Right renal pelvis (tissue), 4 donors: Measurements from ENCODE around the gene PACS2. TPM values are rescaled to one million over a fixed set of nuclear protein-coding genes. Genes with fewer than 3 reads are reported as not detected.

Experiments used
- DNase-seq, 4 donors: peaks; one replicate each; pipeline ENCODE4 v3.0.0-alpha.2; 2013; ENCODE audit warnings: low read depth in 4 of 4, low spot score in 3 of 4, missing footprints in 1 of 4
- polyA plus RNA-seq, 4 donors: library from polyadenylated mRNA; unstranded; fragments of 120-200 nt; gene quantifications; one replicate each; pipeline ENCODE4 v1.2.1, GENCODE V29; 2013; ENCODE audit not compliant: insufficient read length in 4 of 4

Gene PACS2
- polyA plus RNA-seq, 4 donors, result 59.3 to 72.4 (median 62.6) TPM

DNA sequence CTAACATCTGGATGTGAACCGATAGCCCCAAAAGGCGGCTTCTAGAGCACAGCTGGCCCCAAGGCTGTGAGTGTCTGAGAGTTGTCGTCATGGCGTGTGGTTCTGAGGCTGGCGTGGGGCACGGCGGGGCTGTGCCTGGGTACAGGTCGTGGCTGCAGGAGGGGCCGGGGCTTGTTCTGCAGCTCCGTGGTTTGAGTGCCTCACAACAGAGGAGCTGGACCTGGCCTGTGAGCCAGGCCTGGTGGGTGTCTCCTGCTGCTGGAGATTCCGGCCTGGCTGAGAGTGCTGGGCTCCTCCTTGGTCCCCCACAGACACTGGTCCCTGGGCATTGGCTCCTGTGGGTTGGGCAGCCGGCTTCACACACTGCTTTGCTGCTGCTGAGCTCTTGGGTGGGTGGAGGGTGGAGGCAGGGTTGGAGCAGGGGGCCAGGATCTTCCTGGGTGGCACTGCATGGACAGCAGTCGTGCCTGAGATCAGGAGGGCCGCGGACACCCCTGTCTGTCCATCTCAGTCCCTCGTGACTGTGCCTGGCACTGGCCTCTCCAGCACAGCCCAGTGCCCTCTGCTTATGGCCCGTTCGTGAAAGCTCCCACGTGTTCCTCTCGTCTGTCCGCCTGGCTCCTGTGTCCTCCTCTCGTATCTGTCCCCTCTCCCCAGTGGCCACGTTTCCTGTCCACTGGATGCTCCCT is 52.0 kb downstream of the PACS2 start:
- no peak for DNase-seq

DNA sequence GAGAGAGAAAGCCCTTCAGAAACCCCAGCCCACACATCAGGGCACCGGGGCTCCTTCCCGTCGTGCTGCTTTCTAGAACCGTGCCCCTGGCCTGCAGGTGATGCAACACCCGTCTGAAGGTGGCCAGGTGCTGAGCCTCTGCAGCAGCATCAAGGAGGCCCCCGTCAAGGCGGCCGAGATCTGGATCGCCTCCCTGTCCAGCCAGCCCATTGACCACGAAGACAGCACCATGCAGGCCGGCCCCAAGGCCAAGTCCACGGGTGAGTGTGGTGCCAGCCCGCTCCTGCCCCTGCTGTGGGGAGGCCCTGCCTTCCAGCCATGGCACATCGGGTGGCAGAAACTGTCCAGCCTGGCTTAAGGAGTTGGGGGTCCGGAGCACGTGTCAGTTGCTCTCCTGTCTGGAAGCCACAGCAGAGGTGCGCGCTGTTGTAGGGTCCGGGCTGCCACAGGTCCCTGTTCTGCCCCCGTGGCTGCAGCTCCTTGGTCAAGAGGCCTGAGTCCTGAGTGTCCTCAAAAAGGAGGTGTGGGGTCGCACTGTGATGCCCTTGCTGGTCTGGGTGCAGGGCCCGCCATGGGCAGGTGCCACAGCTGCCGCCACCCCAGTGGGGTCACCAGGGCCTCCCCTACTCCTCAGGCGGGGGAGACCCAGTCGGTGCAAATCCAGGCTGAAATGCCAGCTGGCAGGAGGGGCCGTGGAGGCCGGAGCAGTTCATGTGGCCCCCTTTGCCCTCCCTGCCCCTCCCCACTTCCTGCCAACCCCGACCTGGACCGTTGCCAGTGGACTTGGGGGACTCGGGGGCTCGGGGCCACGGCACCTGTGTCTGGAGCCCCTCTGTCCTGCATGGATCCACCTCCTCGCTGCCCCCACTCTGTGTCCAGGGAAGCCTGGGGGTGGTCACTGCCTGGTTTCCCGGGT is 52.8 kb downstream of the PACS2 start:
- DNase-seq, result no peak

DNA sequence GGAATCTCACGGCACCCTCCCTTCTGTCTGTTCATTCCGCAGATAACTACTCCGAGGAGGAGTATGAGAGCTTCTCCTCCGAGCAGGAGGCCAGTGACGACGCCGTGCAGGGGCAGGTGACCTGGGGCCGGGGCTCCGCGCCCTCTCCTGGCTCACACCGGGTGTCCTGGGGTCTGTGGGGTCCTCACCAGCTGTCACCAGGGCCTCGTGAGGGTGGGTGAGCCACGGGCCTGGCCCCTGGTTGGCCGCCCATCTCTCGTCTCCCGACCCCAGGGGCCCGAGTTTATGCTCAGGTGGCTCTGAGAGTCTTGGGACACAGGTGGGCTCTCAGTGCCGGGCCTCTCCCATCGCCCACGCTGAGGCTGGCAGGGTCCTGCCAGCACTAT is 53.5 kb downstream of the PACS2 start:
- no peak for DNase-seq

DNA sequence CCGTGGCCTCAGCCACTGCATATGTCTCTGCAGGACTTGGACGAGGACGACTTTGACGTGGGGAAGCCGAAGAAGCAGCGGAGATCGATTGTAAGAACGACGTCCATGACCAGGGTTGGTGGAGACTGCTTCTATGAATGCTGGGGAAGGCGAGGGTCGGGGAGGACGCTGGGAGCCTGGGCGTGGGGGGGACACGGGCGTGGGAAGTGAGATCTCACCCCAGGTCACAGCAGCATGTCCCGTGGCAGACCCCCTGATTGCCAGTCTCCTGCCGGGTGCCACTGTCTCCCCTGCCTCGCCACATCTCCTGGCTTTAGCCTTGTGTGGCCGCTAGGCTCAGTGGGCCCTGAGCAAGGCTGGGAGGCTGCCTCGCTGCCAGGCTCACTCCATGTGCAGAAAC is 53.9 kb downstream of the PACS2 start:
- no peak for DNase-seq

DNA sequence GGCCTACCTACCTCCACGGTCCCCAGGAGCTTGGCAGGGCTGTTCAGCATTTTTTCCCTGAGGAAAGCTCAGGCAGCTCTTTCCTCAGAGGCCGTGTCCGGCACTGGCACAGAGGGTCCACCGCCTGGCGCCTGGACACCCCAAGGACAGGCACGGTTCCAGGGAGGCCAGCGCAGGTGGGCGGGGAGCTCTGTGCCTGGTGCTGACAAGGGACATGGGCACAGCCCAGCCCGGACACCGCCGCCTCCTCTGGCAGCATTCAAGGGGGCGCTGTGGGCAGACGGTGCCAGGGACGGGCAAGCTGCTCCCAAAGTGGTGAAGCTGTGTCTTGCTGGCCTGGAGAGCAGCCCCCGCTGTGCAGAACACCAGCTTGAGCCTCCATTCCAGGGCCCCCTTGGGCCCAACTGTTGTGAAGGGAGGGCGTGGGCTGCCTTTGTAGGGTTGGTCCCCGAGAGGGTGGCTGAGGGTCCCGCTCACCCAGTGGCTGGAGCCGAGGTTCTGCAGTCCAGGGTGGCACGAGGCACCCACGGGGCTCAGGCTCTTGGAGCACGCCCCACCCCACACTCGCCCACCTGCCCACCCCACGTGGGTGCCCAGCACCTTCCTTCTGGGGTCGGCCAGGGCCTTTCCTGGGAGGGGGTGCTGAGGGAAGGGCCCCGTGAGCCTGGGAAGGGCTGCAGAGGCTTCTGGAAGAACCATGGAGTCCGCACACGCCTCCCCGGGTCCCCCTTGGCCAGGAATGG is 54.5 kb downstream of the PACS2 start:
- no peak for DNase-seq

DNA sequence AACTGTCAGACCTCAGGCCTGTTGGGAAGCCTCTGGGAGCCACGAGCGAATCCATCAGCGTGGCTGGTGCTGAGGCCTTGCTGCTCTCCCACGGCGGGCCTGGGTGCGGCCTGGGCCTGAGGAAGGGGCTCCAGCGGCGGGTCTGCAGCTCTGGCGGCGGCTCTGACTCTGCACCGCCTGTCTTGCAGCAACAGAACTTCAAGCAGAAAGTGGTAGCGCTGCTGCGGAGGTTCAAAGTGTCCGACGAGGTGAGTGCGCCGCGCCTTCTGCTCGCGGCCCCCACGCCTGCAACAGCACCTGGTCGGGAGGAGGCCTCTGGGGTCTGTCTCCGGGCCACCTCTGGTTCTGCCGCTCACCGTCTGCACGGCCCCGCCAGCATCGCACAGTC is 55.1 kb downstream of the PACS2 start:
- no peak for DNase-seq

DNA sequence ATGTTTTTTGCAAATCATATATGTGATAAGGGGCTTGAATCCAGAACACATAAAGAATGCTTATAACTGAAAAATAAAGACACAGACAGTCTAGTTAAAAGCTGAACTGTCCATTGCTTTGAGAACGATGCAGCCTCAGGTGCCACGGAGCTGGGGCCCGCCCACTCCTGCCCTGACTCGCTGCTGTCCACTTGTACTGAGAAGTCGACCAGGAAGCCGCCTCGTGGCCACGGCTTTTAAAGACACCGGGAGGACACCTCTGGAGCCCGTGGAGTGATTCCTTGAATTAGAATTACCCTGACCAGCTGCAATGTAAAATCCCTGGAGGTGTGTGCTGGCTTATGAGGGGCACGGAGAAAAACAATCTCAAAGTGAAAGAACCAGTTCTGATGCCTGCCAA is 59.8 kb downstream of the PACS2 start:
- DNase-seq, result no peak

DNA sequence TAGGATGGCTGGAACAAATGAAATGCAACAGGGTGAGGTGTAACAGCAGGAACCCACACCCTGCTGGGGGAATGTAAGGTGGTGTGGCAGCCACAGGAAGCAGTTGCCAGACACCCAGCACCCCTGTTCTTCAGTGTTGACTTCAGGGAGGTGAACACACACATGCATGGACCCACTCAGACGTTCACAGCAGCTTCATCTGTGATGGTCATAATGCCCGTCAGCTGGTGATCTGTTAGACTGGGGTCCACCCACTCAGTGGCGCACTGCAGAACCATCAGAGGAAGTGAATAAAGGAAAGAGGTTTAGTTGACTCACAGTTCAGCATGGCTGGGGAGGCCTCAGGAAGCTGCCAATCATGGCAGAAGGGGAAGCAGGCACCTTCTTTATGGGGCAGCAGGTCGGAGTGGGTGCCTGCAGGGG is 61.1 kb downstream of the PACS2 start:
- DNase-seq, result no peak

DNA sequence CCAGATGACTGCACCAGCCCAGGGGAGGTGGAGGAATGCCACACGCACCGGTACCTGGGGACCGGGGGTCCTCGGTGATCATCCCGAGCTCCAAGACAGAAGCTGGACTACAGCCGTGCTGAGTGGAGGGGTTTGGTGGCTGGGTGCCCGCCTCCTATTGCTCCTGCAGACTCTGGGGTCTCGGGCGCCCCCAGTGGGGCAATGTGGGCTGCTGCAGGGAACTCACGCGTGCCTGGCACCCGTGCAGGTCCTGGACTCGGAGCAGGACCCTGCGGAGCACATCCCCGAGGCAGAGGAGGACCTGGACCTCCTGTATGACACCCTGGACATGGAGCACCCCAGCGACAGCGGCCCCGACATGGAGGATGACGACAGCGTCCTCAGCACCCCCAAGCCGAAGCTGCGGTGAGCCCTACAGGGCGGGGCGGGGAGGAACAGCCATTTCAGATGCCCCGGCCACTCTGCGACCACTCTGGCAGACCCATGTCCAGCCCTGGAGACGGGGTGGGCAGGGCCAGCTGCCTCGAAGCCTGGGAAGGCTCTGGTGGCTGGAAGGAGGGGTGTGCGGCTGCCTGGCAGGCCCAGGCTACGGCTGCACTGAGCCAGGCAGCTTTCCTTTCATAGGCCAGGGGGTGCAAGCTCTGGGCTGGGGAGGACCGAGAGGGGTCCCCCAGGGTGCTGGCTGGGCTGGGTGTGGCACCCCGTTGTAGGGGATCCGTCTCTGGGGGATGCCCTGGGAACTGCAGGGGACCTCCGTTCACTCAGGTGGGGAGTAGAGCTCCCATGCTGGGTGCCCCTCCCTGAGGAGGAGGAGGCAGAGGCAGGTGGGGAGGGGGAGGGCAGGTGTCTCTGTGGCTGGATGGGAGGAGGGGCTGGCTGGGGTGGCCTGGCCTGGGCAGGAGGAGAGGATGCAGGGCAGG is 62.2 kb downstream of the PACS2 start:
- no peak for DNase-seq

DNA sequence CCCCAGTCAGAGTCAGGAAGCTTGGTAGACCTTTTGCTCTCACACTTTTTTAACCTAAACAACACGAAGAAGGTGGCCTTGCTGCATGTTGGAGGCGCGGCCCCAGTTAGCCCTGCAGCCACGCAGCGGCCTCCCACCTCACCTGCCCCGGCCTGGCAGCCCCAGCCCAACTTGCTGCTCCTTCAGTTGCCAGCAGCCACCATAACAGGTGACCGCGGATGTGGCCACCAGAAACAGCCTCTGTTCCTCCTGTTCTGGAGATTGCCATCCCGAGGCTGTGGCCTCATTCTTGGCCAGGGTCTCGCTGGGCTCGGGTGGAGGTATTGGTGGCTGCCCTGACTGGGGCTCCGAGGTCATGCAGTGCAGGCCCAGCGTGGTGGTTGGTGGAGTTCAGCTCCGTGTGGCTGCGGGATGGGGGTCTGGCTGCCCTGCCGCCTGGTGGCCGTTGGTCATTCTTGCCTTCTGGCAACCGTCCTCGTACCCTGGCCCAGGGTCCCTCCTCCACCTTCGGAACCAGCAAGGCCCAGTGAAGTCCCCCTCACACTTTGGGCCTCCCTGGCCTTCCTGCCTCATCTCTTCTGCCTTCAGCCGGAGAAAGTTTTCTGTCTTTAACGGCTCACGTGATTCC is 63.1 kb downstream of the PACS2 start:
- DNase-seq, result no peak

DNA sequence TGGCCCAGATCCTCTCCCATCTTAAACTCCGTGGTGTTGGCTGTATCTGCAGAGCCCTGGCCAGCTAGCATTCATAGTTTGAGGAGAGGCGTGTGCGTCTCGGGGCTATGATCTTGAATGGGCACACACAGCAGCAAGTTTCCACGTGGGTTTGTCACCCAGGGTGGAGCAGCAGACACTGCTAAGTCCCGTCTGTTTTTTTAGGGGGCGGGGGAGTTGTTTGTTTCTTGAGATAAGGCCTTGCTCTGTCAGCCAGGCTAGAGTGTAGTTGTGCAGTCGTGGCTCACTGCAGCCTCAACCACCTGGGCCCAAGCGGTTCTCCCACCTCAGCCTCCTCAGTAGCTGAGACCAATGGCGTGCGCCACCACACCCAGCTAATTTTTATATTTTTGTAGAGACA is 63.7 kb downstream of the PACS2 start:
- DNase-seq, result no peak

DNA sequence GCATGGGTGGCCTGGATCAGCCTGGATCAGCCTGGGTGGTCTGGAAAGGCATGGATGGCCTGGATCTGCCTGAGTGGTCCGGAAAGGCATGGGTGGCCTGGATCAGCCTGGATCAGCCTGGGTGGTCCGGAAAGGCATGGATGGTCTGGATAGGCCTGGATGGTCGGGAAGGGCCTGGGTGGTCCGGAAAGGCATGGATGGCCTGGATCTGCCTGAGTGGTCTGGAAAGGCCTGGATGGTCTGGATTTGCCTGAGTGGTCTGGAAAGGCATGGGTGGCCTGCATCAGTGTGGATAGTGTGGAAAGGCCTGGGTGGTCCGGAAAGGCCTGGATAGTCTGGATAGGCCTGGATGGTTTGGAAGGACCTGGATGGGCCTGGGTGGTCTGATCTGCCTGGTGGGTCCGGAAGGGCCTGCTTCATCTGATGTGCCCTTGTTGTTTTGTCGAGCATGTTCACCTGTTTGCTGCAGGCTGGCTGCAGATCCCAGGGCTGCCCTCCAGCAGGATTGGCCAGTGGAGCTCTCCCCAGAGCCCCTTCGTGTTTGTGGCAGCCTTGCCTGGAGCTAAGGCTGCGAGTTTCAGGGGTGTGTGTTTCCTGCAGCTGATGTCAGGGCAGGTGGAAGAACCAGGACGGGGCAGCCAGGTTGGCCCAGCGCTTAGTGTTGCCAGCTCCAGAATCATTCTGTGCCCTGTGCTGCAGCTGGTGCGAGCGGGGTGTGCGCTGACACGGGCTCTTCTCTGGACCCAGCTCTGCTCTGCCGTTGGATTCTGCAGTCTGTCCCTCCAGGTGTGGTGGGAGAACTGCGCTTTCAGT is 64.5 kb downstream of the PACS2 start:
- no peak for DNase-seq

DNA sequence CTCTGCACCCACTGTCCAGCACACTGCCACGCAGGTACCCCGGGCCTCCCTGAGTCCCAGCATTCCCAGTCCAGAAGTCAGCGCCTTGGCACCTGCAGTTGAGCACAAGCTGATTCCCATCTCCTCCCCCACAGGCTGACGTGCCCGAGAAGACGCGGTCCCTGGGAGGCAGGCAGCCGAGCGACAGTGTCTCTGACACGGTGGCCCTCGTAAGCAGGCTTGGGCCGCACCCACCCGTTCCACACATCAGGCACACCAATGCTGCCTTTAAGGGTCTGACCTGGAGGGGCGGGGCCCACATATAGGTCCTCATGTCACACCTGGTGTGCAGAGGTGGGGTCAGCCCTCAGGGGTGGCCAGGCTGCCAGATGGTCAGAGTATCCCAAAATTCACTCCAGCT is 65.4 kb downstream of the PACS2 start:
- no peak for DNase-seq

DNA sequence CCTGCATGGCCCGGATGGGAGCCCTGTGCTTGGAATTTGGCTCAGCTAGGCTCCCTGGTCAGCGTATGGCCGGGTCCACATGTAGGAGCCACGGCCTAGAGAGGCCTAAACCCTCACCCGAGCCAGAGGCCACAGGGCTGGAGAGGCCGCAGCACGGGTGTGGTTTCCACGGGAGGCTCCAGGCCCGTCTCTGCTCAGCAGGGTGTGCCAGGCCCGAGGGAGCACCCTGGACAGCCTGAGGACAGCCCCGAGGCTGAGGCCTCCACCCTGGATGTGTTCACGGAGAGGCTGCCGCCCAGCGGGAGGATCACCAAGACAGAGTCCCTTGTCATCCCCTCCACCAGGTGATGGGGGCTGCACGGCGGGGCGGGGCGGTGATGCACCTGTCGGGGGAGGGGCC is 66.2 kb downstream of the PACS2 start:
- DNase-seq, result no peak

DNA sequence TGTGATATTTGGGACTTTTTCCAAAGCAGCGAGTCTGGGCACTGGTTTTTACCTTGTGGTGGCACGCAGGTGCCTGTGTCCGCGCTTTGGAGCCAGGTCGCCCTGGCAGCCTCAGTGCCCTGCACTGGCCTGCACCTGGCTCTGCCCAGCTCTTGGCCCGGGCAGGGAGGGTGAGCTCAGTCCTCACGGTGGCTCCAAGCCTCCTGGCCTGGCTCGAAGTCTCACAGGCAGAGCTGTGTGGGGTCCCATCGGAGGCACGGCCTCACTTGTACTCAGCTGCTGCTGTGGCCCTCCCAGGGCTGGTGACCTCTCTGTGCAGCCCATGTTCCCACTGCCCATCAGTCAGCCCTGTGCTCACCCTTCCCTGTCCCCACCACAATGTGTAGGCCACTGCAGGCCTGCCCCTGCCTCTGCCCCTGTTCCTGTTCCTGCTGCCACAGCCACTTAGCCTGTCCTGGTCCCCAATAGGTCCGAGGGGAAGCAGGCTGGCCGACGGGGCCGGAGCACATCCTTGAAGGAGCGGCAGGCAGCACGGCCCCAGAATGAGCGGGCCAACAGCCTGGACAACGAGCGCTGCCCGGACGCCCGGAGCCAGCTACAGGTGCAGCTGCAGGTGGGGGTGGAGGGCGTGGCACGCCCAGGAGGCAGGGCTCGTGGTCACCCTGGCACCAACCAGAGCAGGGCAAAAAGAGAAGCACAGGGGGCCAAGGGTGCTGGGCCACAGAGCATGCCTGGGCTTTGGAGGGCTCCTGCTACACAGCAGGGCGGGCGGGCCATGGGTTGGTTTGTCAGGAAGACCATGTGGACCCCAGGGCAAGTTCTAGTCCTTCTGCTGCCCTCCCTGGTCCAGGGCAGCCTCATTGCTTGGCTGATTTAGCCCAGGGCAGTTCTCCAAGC is 67.1 kb downstream of the PACS2 start:
- DNase-seq, result no peak

DNA sequence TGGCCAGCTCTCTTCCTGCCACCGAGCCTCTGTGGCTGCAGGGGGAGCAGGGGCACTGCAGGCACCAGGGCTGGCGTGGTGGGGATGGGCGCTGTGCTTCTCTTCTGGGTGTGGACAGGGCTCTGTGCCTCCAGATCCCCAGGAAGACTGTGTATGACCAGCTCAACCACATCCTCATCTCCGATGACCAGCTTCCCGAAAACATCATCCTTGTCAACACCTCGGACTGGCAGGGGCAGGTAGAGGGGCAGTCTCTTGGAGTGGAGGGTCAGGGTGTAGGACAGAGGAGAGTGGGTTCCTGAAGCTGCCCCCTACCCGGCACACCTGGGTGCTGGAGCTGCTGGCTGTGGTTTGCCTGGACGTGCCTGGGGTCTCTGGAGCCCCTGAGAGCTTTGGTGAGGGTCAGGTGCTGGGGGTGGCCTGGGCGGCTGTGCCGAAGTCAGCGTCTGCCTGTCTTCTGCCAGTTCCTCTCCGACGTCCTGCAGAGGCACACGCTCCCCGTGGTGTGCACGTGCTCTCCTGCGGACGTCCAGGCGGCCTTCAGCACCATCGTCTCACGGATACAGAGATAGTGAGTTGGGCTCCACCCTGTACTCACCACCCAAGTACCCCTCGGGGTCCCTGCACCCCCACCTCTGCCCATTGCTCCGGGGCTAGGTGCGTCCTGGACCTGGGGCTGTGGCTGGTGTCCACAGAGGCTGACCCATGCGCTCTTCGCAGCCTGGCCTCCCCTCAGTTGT is 68.0 kb downstream of the PACS2 start:
- DNase-seq, result no peak

DNA sequence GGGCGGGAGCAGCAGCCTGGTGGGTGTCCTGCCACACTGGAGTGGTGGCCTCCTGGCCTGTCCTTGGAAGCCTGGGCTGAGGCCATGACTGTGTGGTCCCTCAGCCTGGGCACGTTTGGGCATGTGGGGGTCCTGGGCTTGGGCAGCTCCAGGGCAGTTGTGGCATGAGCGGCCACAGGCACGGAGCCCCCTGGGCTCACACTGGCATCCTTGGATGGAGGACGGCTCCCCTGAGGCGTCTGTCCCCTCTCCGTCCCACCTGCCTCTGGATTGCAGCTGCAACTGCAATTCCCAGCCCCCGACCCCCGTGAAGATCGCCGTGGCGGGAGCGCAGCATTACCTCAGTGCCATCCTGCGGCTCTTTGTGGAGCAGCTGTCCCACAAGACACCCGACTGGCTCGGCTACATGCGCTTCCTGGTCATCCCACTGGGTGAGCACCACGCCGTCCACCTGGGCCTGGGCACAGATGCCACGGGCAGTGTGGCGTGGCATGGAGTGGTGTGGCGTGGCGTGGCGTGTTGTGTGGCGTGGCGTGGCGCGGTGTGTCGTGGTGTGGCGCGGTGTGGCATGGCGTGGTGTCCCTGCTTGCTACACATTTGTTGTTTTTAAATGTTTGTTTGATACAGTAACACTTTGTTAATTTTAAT is 68.7 kb downstream of the PACS2 start:
- no peak for DNase-seq
